Measurements from ENCODE around the gene CTNNA1. TPM values are rescaled to one million over a fixed set of nuclear protein-coding genes. Genes with fewer than 3 reads are reported as not detected.

The CTNNA1 gene
- total and polyA plus RNA-seq, 2 donors (not counting 3 experiments of a cell fraction or from before 2014, with no cell fraction given), result 156 to 394 TPM

GRCh38 chr5:138824924-138825863 lies 72.0 kb downstream of the CTNNA1 start:
- Histone ChIP-seq H3K4me2 (ENCODE audit: insufficient read depth, low read length) (peak overlapping the region; percentile 12), H3K27ac (ENCODE audit: insufficient read depth, low read depth, low read length) (peak overlapping the region; percentile 45), H3K36me3 (ENCODE audit: control insufficient read depth in 2 of 2, extremely low read depth in 1 of 2, insufficient read depth in 2 of 2, low read length in 2 of 2) (peaks cover 7 to 21% of the 10 kb centered on the region in 2 experiments), H3K9me1 (replicated peaks; ENCODE audit: control insufficient read depth, extremely low read depth, insufficient read depth, low read length) (peaks cover 2% of the 10 kb centered on the region), H4K20me1 (replicated peaks; ENCODE audit: control insufficient read depth, extremely low read depth, insufficient read depth, low read length) (peaks cover 19% of the 10 kb centered on the region), H2AFZ (ENCODE audit: low read depth, low read length) (no peak overlapping the region), H3K79me2 (ENCODE audit: control insufficient read depth, insufficient read depth, low read length) (peaks cover 68% of the 10 kb centered on the region), H3K9me3 (replicated peaks; ENCODE audit: control insufficient read depth, insufficient read depth, low read length) (no peaks in the 10 kb centered on the region), H3K27me3 (ENCODE audit: control insufficient read depth in 2 of 2, insufficient read depth in 2 of 2, low read length in 2 of 2) (no peaks in the 10 kb centered on the region), H3K4me3 (replicated peaks in 1 of 3; ENCODE audit: insufficient read depth in 1 of 3, low read depth in 1 of 3, low read length in 3 of 3) (no peak overlapping the region), H3K9ac (replicated peaks; ENCODE audit: extremely low read depth, insufficient read depth, low read length) (no peak overlapping the region), H3K4me1 (ENCODE audit: control insufficient read depth, extremely low read depth, insufficient read depth, low read length) (peaks cover 2% of the 10 kb centered on the region)
- DNase-seq (ENCODE audit: low read depth, low spot score) (peak; percentile 58), FAIRE-seq (no peak)
- TF ChIP-seq POLR2A (IDR thresholded peaks at IDR 0.05; ENCODE audit: low read depth, low read length) (no peak), CTCF (IDR thresholded peaks at IDR 0.05; ENCODE audit: extremely low read depth in 1 of 2, insufficient read depth in 1 of 2, low read depth in 1 of 2, low read length in 2 of 2) (peak; percentile 29 to 30)
- BruUV-seq (replicated peaks), result no TSS peak
- dilution Hi-C loops (cut with MboI; ENCODE audit: extremely low pct_ligation_motif_present, low sequenced_read_pairs) (no loop called here), intact Hi-C loops (cut with micrococcal nuclease) (loop anchor here (1.0 kb wide), 4 partner anchors 9 to 437 kb away; no protein-coding TSS in a partner anchor)
- POLR2A ChIA-PET, result interaction anchor here (0.5 to 0.6 kb wide), 2 partner anchors 22 to 263 kb away, joined by 3 read pairs; no protein-coding TSS in a partner anchor
- CTCF ChIA-PET, result interaction anchor here (0.6 to 3.3 kb wide), 48 partner anchors 9 to 443 kb away, joined by 3 to 41 read pairs (median 4); no protein-coding TSS in a partner anchor

GRCh38 chr5:138828556-138828955 lies 75.3 kb downstream of the CTNNA1 start:
- ChIA-PET POLR2A (no interaction called here), CTCF (interaction anchor here (0.9 to 1.2 kb wide), 2 partner anchors 13 to 39 kb away, joined by 3 read pairs; no protein-coding TSS in a partner anchor)
- Histone ChIP-seq H4K20me1 (replicated peaks; ENCODE audit: control insufficient read depth, extremely low read depth, insufficient read depth, low read length) (peaks cover 2% of the 10 kb centered on the region), H3K36me3 (ENCODE audit: control insufficient read depth in 2 of 2, extremely low read depth in 1 of 2, insufficient read depth in 2 of 2, low read length in 2 of 2) (peaks cover 6 to 23% of the 10 kb centered on the region in 2 experiments), H3K4me2 (ENCODE audit: insufficient read depth, low read length) (no peak overlapping the region), H3K4me1 (ENCODE audit: control insufficient read depth, extremely low read depth, insufficient read depth, low read length) (peaks cover 2% of the 10 kb centered on the region), H3K4me3 (replicated peaks in 1 of 3; ENCODE audit: insufficient read depth in 1 of 3, low read depth in 1 of 3, low read length in 3 of 3) (no peak overlapping the region), H3K9me1 (replicated peaks; ENCODE audit: control insufficient read depth, extremely low read depth, insufficient read depth, low read length) (no peaks in the 10 kb centered on the region), H3K9ac (replicated peaks; ENCODE audit: extremely low read depth, insufficient read depth, low read length) (no peak overlapping the region), H2AFZ (ENCODE audit: low read depth, low read length) (no peak overlapping the region), H3K9me3 (replicated peaks; ENCODE audit: control insufficient read depth, insufficient read depth, low read length) (no peaks in the 10 kb centered on the region), H3K27ac (ENCODE audit: insufficient read depth, low read depth, low read length) (no peak overlapping the region), H3K27me3 (ENCODE audit: control insufficient read depth in 2 of 2, insufficient read depth in 2 of 2, low read length in 2 of 2) (no peaks in the 10 kb centered on the region), H3K79me2 (ENCODE audit: control insufficient read depth, insufficient read depth, low read length) (peaks cover 62% of the 10 kb centered on the region)
- no peak for DNase-seq (ENCODE audit: low read depth, low spot score)
- FAIRE-seq, result no peak
- dilution Hi-C loops (cut with MboI; ENCODE audit: extremely low pct_ligation_motif_present, low sequenced_read_pairs), result no loop called here
- no peak for TF ChIP-seq JUN (IDR thresholded peaks at IDR 0.05; ENCODE audit: borderline replicate concordance, insufficient read depth, insufficient read length, low read depth)
- intact Hi-C loops (cut with micrococcal nuclease), result no loop called here
- no TSS peak for BruUV-seq (replicated peaks)

Data from endothelial cell of umbilical vein (primary cell).